OCI-M1 (cell line): Measurements from ENCODE around the gene TRIM38.
A peak's percentile ranks its signal among the peaks of the same experiment; 100 is the strongest.
"Not testable (repeated sequence)": the region's sequence is repeated elsewhere in the genome, so short reads cannot be mapped to it uniquely, and the experiment has no call there.

ENCODE experiments used
- DNase-seq: peaks from one replicate; lab custom pipeline; 2025; lab: John Stamatoyannopoulos, UW

TRIM38 gene

GRCh38 chr6:26006086-26006939, 43.7 kb downstream of the TRIM38 start:
- peak; percentile 34 for DNase-seq

GRCh38 chr6:26006940-26007305, 44.3 kb downstream of the TRIM38 start:
- DNase-seq, result not testable (repeated sequence)

- DNase-seq, result no peak
Measured at GRCh38 chr6:26008470-26008869, 45.9 kb downstream of the TRIM38 start.

- DNase-seq, result no peak
Measured at GRCh38 chr6:26009817-26010216, 47.2 kb downstream of the TRIM38 start.

- peak; percentile 82 for DNase-seq
Measured at GRCh38 chr6:26012061-26012460, 49.5 kb downstream of the TRIM38 start.

- not testable (repeated sequence) for DNase-seq
Measured at GRCh38 chr6:26014386-26014785, 51.8 kb downstream of the TRIM38 start.

GRCh38 chr6:26016245-26016962, 53.8 kb downstream of the TRIM38 start:
- no peak for DNase-seq

- no peak for DNase-seq
Measured at GRCh38 chr6:26016963-26017631, 54.5 kb downstream of the TRIM38 start.

GRCh38 chr6:26017632-26017966, 55.0 kb downstream of the TRIM38 start:
- no peak for DNase-seq

- DNase-seq, result no peak
Measured at GRCh38 chr6:26019261-26019830, 56.7 kb downstream of the TRIM38 start.

- DNase-seq, result no peak
Measured at GRCh38 chr6:26019967-26020328, 57.3 kb downstream of the TRIM38 start.

- DNase-seq, result peak; percentile 98
Measured at GRCh38 chr6:26020329-26021000, 57.9 kb downstream of the TRIM38 start.

- DNase-seq, result no peak
Measured at GRCh38 chr6:26021001-26021349, 58.4 kb downstream of the TRIM38 start.

GRCh38 chr6:26021350-26022131, 58.9 kb downstream of the TRIM38 start:
- DNase-seq, result peak; percentile 99

GRCh38 chr6:26022132-26022472, 59.5 kb downstream of the TRIM38 start:
- peak; percentile 94 for DNase-seq

GRCh38 chr6:26022737-26023136, 60.1 kb downstream of the TRIM38 start:
- no peak for DNase-seq

- DNase-seq, result no peak
Measured at GRCh38 chr6:26024651-26025046, 62.0 kb downstream of the TRIM38 start.

- peak; percentile 90 for DNase-seq
Measured at GRCh38 chr6:26025047-26025893, 62.7 kb downstream of the TRIM38 start.

- peak; percentile 98 for DNase-seq
Measured at GRCh38 chr6:26025894-26026832, 63.6 kb downstream of the TRIM38 start.
